Limb (tissue), 2 donors: ENCODE data around the gene POU2F1.
A peak's percentile ranks its signal among the peaks of the same experiment; 100 is the strongest.

Experiments
- DNase-seq, 2 donors: peaks; one replicate each; pipeline ENCODE4 v3.0.0-alpha.2; 2016; ENCODE audit errors: extremely low spot score in 2 of 2

The POU2F1 gene

DNA sequence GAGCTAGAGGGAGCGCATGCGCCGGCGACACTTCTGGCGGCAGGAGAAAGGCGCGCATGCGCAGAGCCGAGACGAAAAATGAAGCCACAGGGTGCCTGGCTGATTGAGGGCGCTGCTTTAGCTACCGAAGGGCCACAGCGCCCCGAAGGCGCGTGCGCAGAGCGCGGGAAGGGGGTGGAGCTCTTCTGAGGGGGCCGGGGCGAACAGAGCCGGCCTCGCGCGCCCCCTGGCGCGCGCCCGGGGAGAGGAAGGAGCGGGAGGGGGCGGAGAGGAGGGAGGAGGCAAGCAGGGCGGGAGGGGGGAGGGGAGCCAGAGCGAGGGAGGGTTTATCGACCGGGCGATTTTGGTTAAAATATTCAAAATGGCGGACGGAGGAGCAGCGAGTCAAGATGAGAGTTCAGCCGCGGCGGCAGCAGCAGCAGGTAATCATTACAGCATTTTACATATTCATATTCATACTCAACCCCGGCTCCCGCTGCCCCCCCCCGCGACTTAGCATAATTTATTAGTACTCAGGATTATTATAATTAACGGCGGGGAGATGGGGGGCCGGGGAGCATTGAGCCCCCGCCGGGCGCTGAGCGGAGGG lies at the start of gene POU2F1:
Gene POU2F1, plus strand, starts transcription at position 350 of the 589 bp plus-strand sequence. Its CDS starts 12 bp downstream, at position 362.
- DNase-seq, result peak; percentile 99 to 100

- DNase-seq, result no peak
These were observed 49.3 kb upstream of the POU2F1 start for GRCh38 chr1:167171286-167171929.

- no peak for DNase-seq
These were observed 47.0 kb upstream of the POU2F1 start for GRCh38 chr1:167173516-167174184.

GRCh38 chr1:167175901-167176300 lies 44.8 kb upstream of the POU2F1 start:
- no peak for DNase-seq

DNA sequence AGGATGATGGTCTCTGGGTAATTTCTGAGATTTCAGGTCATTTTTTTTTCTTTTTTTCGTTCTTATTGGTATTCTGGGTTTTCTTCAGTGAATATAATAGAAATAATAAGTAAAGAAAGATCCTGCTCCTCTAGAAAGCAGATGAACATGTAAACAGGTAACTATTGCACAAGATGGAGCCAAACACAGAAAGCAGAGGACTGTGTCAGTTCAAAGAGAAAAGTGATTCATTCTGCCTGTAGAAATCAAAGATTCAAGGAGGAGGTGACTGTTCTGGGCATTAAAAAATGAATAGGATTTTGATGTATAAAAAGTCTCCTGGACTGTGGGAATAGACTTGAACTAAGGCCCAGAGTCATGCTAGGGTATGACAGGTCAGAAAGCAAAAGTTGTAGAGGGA lies 41.9 kb upstream of the POU2F1 start:
- no peak for DNase-seq

DNA sequence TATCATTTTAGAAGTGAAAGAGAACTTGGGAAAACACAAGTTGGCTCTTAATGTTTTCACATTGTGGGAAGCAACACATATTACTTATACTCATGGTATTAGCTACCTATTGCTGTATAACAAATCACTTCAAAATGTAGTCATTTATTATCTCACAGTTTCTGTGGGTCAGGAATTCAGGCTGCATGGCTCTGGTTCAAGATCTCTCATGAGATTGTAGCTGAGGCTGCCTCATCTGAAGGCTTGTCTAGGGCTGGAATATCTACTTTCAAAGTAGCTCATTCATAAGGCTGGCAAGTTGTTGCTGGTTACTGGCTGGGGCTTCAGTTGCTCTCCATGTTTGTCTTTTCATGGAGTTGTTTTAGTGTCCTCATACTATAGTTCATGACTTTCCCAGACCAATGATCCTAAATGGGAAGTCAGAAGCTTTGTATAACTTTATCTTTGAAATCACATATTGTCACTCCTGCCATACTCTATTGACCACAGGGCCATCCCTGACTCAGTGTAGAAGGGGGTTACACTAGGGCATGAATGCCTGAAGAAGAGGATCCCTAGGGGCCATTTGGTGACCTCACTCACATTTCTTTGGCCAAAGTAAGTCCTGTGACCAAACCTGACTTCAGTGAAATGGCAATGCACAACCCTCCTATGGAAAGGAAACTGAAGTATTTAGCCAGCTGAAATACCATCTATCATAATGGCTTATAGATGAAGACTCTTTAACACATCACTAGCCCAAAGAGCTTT lies 37.9 kb upstream of the POU2F1 start:
- no peak for DNase-seq

DNA sequence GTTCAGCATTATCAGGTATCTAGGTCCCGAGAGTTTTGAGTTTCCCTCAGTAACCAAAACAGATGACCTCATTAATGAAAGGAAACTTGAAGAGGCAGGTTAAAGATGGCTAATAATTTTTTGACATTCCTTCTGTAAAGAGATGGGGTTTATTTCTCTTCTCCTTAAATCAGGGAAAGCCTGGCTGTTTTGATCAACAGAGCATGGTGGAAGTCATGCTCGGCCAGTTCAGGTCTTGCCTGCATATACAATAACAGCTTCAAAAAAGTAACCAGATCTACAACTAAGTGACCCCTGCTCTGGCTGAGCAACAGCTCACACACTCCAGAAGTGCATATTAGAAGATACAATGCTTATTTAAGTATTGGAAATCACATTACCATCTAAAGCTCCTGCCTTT lies 36.6 kb upstream of the POU2F1 start:
- no peak for DNase-seq

DNA sequence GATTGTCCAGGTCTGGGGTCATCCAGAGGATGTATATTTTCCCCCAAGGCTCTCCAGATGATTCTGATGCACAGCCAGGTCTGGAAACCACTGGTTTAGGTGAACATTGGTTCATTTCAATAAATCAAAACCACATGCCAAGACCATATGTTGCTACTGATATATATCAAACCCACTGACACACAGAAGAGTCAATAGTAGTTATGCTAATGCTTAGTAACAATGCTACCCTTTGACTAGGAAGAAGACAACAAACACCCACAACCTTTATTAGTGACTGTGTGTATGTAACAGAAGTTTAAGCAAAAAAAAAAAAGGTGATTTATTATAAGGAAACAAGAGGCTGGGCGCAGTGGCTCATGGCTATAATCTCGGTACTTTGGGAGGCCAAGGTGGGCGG lies 35.6 kb upstream of the POU2F1 start:
- no peak for DNase-seq

DNA sequence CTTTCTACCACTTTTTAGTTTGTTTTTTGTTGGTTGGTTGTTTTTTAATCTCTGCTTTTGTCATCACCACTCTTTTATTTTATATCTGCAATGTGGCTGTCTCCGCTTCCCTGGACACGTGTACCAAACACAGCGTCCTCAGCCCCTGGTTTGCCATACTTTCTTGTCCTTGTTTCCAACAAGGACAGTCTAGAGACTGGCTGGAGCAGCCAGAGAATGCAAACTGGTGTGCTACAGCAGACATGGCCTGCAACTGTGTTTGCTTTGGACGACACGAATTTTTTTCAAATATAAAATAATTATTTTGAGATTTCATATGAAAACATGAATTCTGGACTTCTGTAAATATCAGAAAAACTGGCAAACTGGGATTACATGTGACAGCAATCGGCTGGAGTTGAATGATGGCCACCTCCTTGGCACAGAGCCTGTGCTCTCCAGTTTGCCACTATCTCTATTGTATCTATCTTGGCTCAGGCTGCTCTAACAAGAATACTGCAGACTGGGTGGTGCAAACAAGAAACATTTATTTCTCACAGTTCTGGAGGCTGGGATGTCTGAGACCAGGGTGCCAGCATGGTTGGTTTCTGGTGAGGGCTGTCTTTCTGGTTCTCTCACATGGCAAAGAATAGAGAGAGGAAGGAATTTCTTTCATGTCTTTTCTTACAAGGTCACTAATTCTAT lies 34.6 kb upstream of the POU2F1 start:
- no peak for DNase-seq

- no peak for DNase-seq
These were observed 33.9 kb upstream of the POU2F1 start for GRCh38 chr1:167186771-167187170.

GRCh38 chr1:167190747-167191237 lies 29.9 kb upstream of the POU2F1 start:
- no peak for DNase-seq

- no peak for DNase-seq
These were observed 28.7 kb upstream of the POU2F1 start for GRCh38 chr1:167191958-167192357.

DNA sequence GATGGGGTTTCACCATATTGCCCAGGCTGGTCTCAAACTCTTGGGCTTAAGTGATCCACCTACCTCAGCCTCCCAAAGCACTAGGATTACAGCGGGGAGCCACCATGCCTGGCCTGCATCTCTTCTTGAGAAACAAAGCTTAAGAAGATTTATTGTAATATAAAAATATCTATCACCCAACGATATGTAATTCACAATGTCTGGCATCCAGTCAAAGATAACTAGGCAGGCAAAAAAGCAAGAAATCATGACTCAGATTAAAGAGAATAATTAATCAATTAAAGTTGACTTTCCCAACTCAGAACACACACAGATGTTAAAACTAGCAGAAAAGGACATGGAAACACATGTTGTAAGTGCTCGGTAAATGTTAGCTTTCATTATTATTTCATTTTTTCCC lies 26.5 kb upstream of the POU2F1 start:
- no peak for DNase-seq

- no peak for DNase-seq
These were observed 24.5 kb upstream of the POU2F1 start for GRCh38 chr1:167196166-167196565.

DNA sequence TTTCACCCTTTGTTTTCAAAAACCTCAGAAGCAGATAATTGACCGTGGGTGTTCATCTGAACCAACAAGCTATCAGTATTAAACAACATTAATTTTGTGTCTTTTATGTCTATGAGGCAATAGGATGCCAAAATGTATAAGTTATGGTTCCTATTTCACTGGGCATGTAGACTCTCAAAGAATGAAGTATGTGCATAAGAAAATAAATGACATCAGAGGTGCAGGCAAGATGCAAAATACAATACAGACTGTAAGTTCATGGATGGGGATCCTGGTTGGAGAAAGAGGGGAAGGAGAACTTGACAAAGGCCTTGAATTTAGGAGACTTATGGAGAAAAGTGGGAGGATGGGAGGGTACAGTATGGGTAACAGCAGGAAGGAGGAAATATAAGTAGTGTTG lies 23.4 kb upstream of the POU2F1 start:
- DNase-seq, result no peak

GRCh38 chr1:167197692-167198091 lies 23.0 kb upstream of the POU2F1 start:
- DNase-seq, result no peak

- DNase-seq, result no peak
These were observed 22.1 kb upstream of the POU2F1 start for GRCh38 chr1:167198518-167199133.

GRCh38 chr1:167199656-167200055 lies 21.0 kb upstream of the POU2F1 start:
- DNase-seq, result no peak

GRCh38 chr1:167200272-167200671 lies 20.4 kb upstream of the POU2F1 start:
- DNase-seq, result no peak

- DNase-seq, result no peak
These were observed 19.9 kb upstream of the POU2F1 start for GRCh38 chr1:167200749-167201148.

GRCh38 chr1:167202049-167202448 lies 18.6 kb upstream of the POU2F1 start:
- DNase-seq, result no peak
